Measurements from ENCODE around the gene ZNF469.

The ZNF469 gene

DNA sequence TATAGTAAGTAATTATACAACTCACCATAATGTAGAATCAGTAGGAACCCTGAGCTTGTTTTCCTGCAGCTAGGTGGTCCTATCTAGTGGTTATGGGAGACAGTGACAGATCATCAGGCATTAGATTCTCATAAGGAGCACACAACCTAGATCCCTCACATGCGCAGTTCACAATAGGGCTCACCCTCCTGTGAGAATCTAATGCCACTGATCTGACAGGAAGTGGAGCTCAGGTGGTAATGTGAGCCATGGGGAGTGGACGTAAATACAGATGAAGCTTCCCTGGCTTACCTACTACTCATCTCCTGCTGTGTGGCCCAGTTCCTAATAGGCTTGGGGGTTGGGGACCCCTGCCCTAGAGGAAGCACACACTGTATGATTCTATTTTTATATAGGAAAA lies 21.8 kb upstream of the ZNF469 start:
- DNase-seq (ENCODE audit: insufficient read length, low spot score) (no peak), FAIRE-seq (no peak)

DNA sequence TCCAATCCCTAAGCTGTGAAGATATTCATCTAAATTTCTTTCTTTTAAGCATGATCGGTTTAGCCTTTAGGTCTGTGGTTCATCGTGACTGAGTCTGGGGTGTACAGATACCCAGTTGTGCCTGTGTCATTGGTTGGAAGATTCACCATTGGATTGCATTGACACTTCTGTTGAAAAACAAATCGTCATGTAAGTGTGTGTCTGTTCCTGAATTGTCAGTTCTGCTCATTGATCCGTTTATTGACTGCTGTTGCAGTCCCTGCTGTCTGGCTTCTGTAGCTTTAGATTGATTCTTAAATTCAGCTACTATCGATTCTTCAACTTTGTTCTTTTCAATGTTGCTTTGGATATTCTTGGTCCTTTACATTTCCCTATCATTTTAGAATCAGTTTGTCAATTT lies 21.0 kb upstream of the ZNF469 start:
- no peak for TF ChIP-seq POLR2A (IDR thresholded peaks at IDR 0.05; ENCODE audit: low read depth, low read length)
- FAIRE-seq (no peak), DNase-seq (ENCODE audit: insufficient read length, low spot score) (no peak)

More for the DNA sequence above, 21.8 kb upstream of the ZNF469 start:
- no peak for TF ChIP-seq POLR2A (IDR thresholded peaks at IDR 0.05; ENCODE audit: low read depth, low read length)

DNA sequence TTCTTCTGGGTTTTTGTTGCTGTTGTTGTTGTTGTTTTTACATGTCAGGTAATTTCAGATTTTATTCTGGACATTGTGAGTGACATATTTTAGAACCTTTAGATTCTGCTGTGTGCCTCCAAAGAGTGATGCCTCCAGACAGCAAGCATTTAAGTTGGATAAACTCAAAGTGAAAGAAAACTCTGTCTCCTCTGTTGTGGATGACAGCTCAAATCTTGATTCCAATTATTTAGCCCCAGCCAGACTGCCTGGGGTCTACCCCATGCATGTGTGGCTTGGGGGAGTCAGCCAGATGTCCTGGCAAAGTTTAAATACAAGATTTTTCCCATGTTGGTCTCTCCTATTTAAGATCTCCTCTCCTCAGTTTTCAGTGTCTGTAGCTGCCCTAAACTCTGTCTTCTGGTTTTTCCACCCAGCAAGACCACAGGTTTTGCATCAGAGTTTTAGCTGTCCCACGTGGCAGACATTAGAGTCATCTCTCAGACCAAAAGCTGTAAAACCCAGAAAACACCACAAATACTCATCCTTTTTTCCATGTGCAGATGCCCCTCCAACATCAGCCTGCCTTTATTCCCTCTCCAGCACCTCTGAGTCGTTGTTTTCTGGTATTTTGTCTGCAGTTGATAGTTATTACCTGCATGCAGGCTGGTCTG lies 19.4 kb upstream of the ZNF469 start:
- FAIRE-seq, result no peak
- TF ChIP-seq POLR2A (IDR thresholded peaks at IDR 0.05; ENCODE audit: low read depth, low read length), result no peak
- DNase-seq (ENCODE audit: insufficient read length, low spot score), result no peak

DNA sequence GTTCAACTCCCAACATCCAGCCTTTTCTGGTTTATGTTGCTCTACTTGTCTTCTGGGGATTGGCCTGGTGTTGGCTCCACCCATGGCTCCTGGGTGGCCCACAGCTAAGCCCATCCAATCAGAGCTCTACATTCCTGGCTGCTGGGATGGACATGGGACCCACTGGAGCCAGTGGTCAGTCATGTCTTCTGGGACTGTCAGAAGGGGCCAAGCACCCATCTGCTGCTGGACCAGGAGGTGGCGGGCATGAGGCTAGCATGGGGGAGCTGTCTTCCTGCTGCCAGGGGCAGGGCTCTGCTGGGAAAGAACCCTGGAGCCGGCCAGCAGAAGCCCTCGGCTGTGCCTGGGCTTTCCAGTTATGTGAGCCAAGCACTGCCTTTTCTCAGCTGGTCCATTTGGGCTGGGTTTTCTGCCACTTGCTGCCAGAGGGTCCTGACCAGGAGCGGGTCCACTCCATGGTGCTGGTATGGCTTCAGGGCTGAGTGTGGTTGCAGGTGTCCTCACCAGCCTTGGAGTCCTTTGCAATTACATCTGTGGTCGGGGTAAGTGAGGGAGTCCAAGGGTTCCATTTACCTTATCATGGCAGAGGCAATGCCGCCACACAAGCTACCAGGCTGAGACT lies 17.4 kb upstream of the ZNF469 start:
- no peak for FAIRE-seq
- TF ChIP-seq POLR2A (IDR thresholded peaks at IDR 0.05; ENCODE audit: low read depth, low read length), result no peak
- DNase-seq (ENCODE audit: insufficient read length, low spot score), result no peak

DNA sequence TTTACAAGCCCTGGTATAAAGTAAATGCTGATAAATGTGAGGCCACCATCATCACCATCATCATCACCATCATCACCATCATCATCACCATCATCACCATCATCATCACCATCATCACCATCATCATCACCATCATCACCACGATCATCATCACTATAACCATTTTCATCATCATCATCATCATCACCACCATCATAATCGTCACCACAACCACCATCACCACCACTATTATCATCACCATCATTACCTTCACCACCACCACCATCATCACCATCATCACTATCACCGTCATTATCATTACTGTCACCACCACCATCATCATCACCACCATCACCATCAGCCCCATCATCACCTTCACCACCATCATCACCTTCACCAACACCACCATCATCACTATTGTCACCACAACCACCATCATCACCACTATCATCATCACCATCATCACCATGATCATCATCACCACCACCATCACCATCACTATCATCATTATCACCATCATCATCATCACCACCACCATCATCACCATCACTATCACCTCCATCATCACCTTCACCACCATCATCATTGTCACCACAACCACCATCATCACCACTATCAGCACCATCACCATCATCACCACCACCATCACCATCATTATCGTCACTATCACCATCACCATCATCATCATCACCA lies 16.6 kb upstream of the ZNF469 start:
- no peak for DNase-seq (ENCODE audit: insufficient read length, low spot score)
- no peak for FAIRE-seq
- TF ChIP-seq POLR2A (IDR thresholded peaks at IDR 0.05; ENCODE audit: low read depth, low read length), result no peak

- DNase-seq (ENCODE audit: insufficient read length, low spot score), result no peak
- FAIRE-seq, result no peak
- TF ChIP-seq POLR2A (IDR thresholded peaks at IDR 0.05; ENCODE audit: low read depth, low read length), result no peak
These were observed 16.1 kb upstream of the ZNF469 start for GRCh38 chr16:88366704-88367047.

DNA sequence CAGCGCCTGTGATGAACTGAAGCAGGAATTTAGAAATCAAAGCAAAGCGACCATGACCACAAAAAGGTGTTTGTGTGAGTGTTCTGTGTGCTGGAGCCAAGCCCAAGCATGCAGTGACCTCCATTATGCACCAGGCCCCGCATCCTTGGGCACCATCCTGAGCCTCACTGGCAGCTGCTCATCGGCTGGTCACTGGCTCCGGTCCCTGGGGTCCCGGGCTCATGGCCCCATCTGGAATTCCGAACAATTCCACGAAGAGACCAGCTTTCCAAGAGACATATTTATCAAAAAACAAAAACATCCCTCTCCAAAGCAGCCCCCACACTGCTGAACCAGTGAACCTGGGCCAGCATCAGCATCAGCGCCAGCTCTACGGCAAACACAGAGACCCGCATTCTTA lies 15.2 kb upstream of the ZNF469 start:
- no peak for FAIRE-seq
- no peak for TF ChIP-seq POLR2A (IDR thresholded peaks at IDR 0.05; ENCODE audit: low read depth, low read length)

DNA sequence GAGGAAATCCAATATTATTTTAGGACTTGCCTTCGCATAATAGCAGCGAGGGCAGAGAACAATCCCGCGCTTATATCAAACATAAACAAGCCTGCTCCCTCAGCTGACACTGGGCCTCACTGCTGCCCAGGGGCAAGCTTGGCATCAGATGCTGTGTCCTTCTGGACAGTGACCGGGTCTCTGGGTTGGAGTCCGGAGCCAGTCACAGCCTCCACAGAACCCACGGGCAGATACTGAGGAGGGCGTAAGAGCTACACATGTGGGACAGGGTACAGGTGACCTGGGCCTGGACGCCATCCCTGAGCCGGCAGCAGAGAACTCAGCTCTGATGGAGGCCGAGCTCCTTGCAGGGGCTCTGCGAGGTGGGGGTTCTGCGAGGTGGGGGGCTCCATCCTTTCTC lies 14.7 kb upstream of the ZNF469 start:
- FAIRE-seq, result no peak
- DNase-seq (ENCODE audit: insufficient read length, low spot score), result no peak

More for the DNA sequence above, 15.2 kb upstream of the ZNF469 start:
- no peak for DNase-seq (ENCODE audit: insufficient read length, low spot score)

GRCh38 chr16:88368994-88369393 lies 13.8 kb upstream of the ZNF469 start:
- no peak for TF ChIP-seq POLR2A (IDR thresholded peaks at IDR 0.05; ENCODE audit: low read depth, low read length)
- FAIRE-seq, result no peak
- DNase-seq (ENCODE audit: insufficient read length, low spot score), result no peak

More for the DNA sequence above, 14.7 kb upstream of the ZNF469 start:
- TF ChIP-seq POLR2A (IDR thresholded peaks at IDR 0.05; ENCODE audit: low read depth, low read length), result no peak

DNA sequence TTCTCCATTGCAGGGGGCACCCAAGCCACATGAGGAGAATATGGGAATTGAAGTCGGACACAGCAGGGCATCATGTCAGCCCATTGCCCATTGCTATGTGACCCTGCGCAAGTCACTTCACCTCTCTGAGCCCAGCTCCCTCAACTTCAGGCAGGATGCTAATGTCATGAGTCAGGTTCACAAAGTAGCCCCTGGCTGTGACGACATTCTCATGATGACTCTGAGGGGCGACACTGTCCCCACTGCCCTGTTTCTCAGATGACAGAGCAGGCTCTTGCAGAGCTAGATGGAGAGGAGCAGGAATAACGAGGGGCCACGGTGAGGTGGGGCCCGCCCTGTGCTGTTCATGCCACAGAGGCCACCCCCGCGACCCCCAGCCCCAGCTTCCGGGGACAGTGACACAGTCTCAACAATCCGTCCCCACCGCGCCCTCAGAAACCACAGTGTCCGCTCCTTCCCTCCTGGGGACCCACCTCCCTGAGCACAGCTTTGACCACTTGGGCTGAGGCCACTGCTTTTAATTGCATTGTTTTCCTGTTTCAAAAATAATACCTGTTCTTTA lies 13.2 kb upstream of the ZNF469 start:
- TF ChIP-seq POLR2A (IDR thresholded peaks at IDR 0.05; ENCODE audit: low read depth, low read length), result no peak
- DNase-seq (ENCODE audit: insufficient read length, low spot score), result no peak
- no peak for FAIRE-seq

- TF ChIP-seq POLR2A (IDR thresholded peaks at IDR 0.05; ENCODE audit: low read depth, low read length), result no peak
- no peak for DNase-seq (ENCODE audit: insufficient read length, low spot score)
- no peak for FAIRE-seq
These were observed 12.4 kb upstream of the ZNF469 start for GRCh38 chr16:88370365-88370764.

- TF ChIP-seq POLR2A (IDR thresholded peaks at IDR 0.05; ENCODE audit: low read depth, low read length), result no peak
- no peak for DNase-seq (ENCODE audit: insufficient read length, low spot score)
- FAIRE-seq, result no peak
These were observed 10.2 kb upstream of the ZNF469 start for GRCh38 chr16:88372522-88372921.

- no peak for TF ChIP-seq POLR2A (IDR thresholded peaks at IDR 0.05; ENCODE audit: low read depth, low read length)
- FAIRE-seq (no peak), DNase-seq (ENCODE audit: insufficient read length, low spot score) (no peak)
These were observed 9.5 kb upstream of the ZNF469 start for GRCh38 chr16:88373211-88373610.

- FAIRE-seq (no peak), DNase-seq (ENCODE audit: insufficient read length, low spot score) (no peak)
- no peak for TF ChIP-seq POLR2A (IDR thresholded peaks at IDR 0.05; ENCODE audit: low read depth, low read length)
These were observed 8.7 kb upstream of the ZNF469 start for GRCh38 chr16:88373927-88374492.
